GM12872 (cell line): Measurements from ENCODE around the gene GTF2A1.

Experiments used
- CTCF ChIP-seq: IDR thresholded peaks from 3 replicates; pipeline ENCODE4 v1.5.1; 2011; ENCODE audit warnings: low read depth, mild to moderate bottlenecking, low read length, moderate library complexity; ENCODE audit not compliant: insufficient read depth

The GTF2A1 gene

GRCh38 chr14:81132468-81132867 lies 88.3 kb downstream of the GTF2A1 start:
- TF ChIP-seq CTCF: no peak

GRCh38 chr14:81129242-81129641 lies 91.5 kb downstream of the GTF2A1 start:
- TF ChIP-seq CTCF: no peak

- no peak for TF ChIP-seq CTCF
Observed at GRCh38 chr14:81127785-81128184, 93.0 kb downstream of the GTF2A1 start.

- no peak for TF ChIP-seq CTCF
Observed at GRCh38 chr14:81125536-81125935, 95.2 kb downstream of the GTF2A1 start.
